Upper lobe of right lung (tissue), 1 donor: ENCODE measurements around the gene AGTPBP1. TPM values are rescaled to one million over a fixed set of nuclear protein-coding genes. Genes with fewer than 3 reads are reported as not detected.

Experiments used
- ATAC-seq: fragments of 200-7000 bp; cut with Tn5 transposase; one replicate; pipeline ENCODE4 v1.9.1; 2020; ENCODE audit warnings: mild to moderate bottlenecking, moderate library complexity
- DNase-seq: peaks from one replicate; pipeline ENCODE4 v3.0.0-alpha.2; 2020
- H3K27ac ChIP-seq: fragments of 200-600 bp; one replicate; pipeline ENCODE4 v1.8.0; 2022
- H3K27me3 ChIP-seq: fragments of 200-600 bp; one replicate; pipeline ENCODE4 v1.8.0; 2022; ENCODE audit warnings: mild to moderate bottlenecking
- H3K36me3 ChIP-seq: fragments of 200-600 bp; one replicate; pipeline ENCODE4 v1.8.0; 2022
- H3K4me1 ChIP-seq: fragments of 200-600 bp; one replicate; pipeline ENCODE4 v1.8.0; 2022
- H3K4me3 ChIP-seq: fragments of 200-600 bp; one replicate; pipeline ENCODE4 v1.8.0; 2022; ENCODE audit warnings: mild to moderate bottlenecking
- H3K9me3 ChIP-seq: fragments of 200-600 bp; one replicate; pipeline ENCODE4 v1.8.0; 2022
- intact Hi-C: fragments of 100-400 bp; cut with DNase I; formaldehyde crosslinking; loops from one replicate; pipeline ENCODE4 v1.11.0; 2022
- total RNA-seq: library from RNA; stranded (reverse); fragmentation: NEBNext Ultra II Directional; extraction: Animal tissue kit (Norgen Biotek cat#: 25700); gene quantifications from one replicate; pipeline ENCODE4 v1.2.1, GENCODE V29; 2021
- TF ChIP-seq, protein P1 (sequence below): fragments of 200-600 bp; IDR thresholded peaks from one replicate; pipeline ENCODE4 v1.8.0; 2022; ENCODE audit warnings: antibody characterized with exemption
- donor health status: DM: no; HTN: yes; CAD: no; lungs with severe emphysema.

AGTPBP1 gene
- total RNA-seq, 1 donor from 2014 or later, result 51.7 TPM

DNA sequence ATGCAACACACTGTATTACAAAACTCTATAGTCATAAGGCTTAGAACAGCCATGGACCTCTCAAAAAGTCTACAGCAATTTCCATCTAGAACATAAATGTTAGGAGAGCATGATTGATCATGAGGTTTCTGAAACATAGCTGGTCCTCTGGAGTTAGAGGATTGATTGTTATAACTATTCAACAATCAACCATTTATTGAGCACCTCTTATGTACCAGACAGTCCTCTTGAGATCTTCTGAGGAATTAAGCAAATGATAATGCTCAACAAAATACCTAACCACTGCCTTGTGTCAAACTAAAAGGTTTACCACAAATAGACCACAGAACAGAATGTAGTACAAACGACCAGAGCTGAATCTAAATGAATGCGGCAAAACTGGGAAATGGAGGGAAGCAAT, 3.4 kb upstream of the AGTPBP1 start:
- Histone ChIP-seq H3K36me3 (no peaks in the 10 kb centered on the region), H3K27ac (no peak overlapping the region), H3K4me3 (no peak overlapping the region), H3K9me3 (no peaks in the 10 kb centered on the region), H3K27me3 (no peaks in the 10 kb centered on the region), H3K4me1 (peaks cover 11% of the 10 kb centered on the region)
- intact Hi-C loops, result no loop called here
- DNase-seq (no peak), ATAC-seq (no peak)
- TF ChIP-seq, protein P1, sequence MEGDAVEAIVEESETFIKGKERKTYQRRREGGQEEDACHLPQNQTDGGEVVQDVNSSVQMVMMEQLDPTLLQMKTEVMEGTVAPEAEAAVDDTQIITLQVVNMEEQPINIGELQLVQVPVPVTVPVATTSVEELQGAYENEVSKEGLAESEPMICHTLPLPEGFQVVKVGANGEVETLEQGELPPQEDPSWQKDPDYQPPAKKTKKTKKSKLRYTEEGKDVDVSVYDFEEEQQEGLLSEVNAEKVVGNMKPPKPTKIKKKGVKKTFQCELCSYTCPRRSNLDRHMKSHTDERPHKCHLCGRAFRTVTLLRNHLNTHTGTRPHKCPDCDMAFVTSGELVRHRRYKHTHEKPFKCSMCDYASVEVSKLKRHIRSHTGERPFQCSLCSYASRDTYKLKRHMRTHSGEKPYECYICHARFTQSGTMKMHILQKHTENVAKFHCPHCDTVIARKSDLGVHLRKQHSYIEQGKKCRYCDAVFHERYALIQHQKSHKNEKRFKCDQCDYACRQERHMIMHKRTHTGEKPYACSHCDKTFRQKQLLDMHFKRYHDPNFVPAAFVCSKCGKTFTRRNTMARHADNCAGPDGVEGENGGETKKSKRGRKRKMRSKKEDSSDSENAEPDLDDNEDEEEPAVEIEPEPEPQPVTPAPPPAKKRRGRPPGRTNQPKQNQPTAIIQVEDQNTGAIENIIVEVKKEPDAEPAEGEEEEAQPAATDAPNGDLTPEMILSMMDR, result no peak

DNA sequence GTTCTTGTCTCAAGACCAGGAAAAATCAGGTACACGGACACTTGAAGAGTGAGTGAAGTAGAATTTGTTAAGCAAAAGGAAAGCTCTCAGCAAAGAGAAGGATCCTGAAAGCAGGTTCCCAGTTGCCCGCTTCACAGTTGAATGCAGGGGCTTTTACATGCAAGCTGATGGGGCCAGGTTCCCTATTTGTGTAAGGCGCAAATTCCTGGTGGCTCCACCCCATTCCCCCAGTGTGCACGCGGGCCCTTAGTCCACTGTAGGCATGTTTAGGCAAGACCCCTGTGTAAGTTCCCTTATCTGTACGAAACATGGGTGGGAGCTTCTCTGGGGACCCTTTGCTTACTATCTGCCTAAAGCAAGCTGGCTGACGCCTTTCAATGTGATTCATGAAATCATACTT, 2.7 kb upstream of the AGTPBP1 start:
- H3K27me3 ChIP-seq, result no peaks in the 10 kb centered on the region
- intact Hi-C loops, result no loop called here
- no peak for ATAC-seq

DNA sequence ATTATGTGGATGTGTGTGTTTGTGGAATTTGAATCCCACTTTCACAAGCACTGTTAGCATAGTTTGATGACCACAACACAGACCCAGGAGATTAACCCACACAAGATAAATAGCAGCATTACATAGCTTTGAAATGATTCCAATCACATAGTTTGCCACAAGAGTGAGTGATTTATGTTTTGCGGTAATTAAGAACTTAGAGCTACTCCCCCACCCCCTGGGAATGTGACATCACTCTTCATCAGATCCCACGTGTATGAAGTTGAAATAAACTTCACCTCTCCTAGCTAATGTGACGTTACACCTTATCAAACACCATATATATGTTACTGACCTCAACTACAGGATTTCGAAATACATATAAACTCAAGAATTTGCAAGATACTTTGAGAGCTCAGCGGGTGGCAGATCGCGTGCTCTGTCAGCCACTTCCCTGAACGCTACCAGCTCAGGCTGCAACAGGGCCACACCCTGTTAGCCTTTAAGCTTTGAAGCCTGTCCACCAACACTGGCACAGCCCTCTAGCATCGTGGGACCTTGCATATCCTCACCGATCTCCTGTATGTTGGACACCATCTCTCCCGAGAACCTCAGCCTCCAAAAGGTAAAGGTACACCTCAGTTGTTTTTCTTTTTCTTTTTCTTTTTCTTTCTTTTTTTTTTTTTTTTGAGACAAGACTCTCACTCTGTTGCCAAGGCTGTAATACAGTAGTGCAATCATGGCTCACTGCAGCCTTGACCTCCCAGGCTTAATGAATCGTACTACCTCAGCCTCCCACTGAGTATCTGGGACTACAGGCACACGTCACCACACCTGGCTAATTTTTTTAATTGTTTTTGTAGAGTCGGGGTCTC, 1.7 kb upstream of the AGTPBP1 start:
- intact Hi-C loops, result no loop called here
- ATAC-seq, result peak; percentile 32

More for the DNA sequence above, 2.7 kb upstream of the AGTPBP1 start:
- Histone ChIP-seq H3K4me3 (no peak overlapping the region), H3K9me3 (no peaks in the 10 kb centered on the region), H3K4me1 (peaks cover 17% of the 10 kb centered on the region), H3K36me3 (no peaks in the 10 kb centered on the region), H3K27ac (no peak overlapping the region)
- no peak for DNase-seq
- TF ChIP-seq, protein P1, result no peak

DNA sequence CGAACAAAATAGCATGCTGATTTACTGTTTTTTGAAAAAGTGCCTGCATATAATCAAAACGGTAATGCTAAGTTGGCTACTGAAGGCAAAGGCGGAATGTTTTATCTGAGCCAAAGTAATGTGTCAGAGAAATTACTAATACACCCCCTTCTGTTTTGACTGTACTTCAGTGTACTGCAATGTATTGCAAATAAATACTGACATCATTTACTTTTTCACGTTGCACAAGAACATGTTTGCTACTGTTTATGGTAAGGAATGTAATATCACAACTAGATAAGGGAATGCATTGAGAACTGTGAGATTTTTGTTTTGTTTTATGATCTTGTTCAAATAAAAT, 813 bp upstream of the AGTPBP1 start:
- TF ChIP-seq, protein P1, result no peak
- Histone ChIP-seq H3K4me3 (peak overlapping the region; percentile 94), H3K9me3 (no peaks in the 10 kb centered on the region), H3K36me3 (no peaks in the 10 kb centered on the region), H3K4me1 (peaks cover 17% of the 10 kb centered on the region), H3K27me3 (no peaks in the 10 kb centered on the region), H3K27ac (peak overlapping the region; percentile 81)
- no peak for ATAC-seq
- no peak for DNase-seq
- intact Hi-C loops, result no loop called here

More for the DNA sequence above, 1.7 kb upstream of the AGTPBP1 start:
- Histone ChIP-seq H3K27ac (no peak overlapping the region), H3K4me3 (peak overlapping the region; percentile 15), H3K4me1 (peaks cover 17% of the 10 kb centered on the region), H3K9me3 (no peaks in the 10 kb centered on the region), H3K36me3 (no peaks in the 10 kb centered on the region), H3K27me3 (no peaks in the 10 kb centered on the region)
- TF ChIP-seq, protein P1, result no peak
- peak; percentile 82 for DNase-seq

DNA sequence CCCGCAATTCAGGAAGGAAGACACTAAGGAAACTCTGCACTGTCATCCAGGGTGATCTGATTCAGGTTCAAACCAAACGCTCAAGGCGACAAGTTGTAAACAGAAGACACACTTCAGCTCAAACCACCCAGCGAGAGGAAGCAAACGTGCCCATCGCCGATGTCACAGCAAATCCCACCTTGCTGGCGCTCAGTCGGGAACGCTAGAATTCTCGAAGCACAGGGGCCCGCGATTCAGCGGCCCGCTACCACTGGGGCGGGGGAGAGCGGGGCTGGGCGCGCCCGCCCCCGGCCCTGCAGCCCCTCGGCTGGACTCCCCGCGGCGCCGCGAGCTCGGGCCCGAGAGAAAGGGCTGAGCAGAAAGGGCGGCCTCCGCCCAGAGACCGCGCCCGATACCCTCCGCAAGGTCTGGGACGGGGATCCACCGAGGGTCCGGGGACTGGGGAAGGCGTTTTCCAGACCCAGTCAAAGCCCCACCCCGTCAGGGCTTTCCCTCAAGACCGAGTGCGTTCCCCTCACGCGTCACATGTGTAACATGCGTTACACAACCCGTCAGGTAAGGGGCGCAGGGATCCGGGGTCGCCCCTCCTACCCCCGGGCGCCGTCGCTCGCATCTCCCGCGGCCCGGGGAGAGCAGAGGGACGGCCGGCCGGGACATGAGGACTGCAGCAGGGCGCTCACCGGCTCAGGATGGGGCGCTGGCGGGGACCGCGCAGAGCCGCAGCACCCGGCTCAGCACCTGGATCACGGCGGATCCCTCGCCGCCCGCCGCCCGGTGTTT, 469 bp downstream of the AGTPBP1 start:
- no peaks in the 10 kb centered on the region for H3K27me3 ChIP-seq
- peaks cover 17% of the 10 kb centered on the region for H3K4me1 ChIP-seq
- peak overlapping the region; percentile 94 for H3K4me3 ChIP-seq
- H3K27ac ChIP-seq, result peak overlapping the region; percentile 93
- intact Hi-C loops, result no loop called here
- ATAC-seq (peak; percentile 53), DNase-seq (peak; percentile 81)
- no peaks in the 10 kb centered on the region for H3K9me3 ChIP-seq
- TF ChIP-seq, protein P1, result no peak
- H3K36me3 ChIP-seq, result no peaks in the 10 kb centered on the region
